D721Med (cell line): ENCODE measurements around the gene CLPX.
"Not testable (repeated sequence)": the region's sequence is repeated elsewhere in the genome, so short reads cannot be mapped to it uniquely, and the experiment has no call there.

ENCODE experiments used
- DNase-seq: peaks from one replicate; pipeline ENCODE4 v3.0.0; 2011; ENCODE audit warnings: low spot score; ENCODE audit not compliant: insufficient read length
- FAIRE-seq: peaks from 2 replicates; lab custom pipeline; 2011; peaks lifted over from hg19 to GRCh38; lab: Jason Lieb, UNC
- TF ChIP-seq, protein P1 (sequence below): IDR thresholded peaks from 2 replicates; pipeline ENCODE4 v1.5.1; 2012; ENCODE audit warnings: mild to moderate bottlenecking, control low read depth; ENCODE audit not compliant: insufficient read depth; ENCODE audit errors: missing control alignments

Gene CLPX

DNA sequence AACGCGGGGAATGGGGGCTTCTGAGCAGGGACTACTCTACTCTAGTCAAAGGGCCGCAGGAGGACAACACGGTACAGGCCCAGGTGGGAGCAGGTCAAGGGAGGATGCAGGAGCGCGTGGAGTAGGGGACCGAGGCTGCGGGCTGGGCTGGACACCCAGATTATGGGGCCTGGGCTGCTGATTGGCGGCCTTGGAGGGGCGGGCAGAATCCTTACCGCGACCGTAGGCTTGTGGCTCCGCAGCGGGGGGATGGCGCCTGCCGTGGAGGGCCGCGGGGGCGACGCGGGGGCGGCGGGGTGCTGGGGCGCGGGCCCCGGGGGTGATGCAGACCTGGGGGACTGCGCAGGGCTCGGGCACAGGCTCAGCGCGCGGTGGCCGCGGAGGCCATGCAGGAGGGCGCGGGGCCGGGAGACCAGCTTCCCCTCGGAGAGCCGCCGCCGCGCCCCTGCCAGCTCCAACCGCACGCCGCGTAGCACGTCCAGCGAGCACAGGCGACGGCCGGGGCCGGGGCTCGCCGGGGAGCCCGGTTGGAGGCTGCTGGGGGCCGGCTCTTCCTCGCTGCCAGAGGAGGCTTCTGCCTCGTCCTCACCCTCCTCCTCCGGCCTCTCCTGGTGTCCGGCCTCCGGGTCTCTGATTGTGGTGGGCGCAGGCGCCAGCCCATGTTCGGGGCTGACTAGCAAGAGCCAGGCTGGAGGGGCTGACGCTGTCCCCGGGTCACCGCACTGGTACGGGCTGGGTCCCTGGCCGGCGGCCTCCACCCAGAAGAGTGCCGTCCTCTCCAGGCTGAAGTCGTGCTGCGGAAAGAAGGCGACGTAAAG, 83.0 kb downstream of the CLPX start:
- TF ChIP-seq, protein P1, sequence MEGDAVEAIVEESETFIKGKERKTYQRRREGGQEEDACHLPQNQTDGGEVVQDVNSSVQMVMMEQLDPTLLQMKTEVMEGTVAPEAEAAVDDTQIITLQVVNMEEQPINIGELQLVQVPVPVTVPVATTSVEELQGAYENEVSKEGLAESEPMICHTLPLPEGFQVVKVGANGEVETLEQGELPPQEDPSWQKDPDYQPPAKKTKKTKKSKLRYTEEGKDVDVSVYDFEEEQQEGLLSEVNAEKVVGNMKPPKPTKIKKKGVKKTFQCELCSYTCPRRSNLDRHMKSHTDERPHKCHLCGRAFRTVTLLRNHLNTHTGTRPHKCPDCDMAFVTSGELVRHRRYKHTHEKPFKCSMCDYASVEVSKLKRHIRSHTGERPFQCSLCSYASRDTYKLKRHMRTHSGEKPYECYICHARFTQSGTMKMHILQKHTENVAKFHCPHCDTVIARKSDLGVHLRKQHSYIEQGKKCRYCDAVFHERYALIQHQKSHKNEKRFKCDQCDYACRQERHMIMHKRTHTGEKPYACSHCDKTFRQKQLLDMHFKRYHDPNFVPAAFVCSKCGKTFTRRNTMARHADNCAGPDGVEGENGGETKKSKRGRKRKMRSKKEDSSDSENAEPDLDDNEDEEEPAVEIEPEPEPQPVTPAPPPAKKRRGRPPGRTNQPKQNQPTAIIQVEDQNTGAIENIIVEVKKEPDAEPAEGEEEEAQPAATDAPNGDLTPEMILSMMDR: no peak
- no peak for DNase-seq
- FAIRE-seq: no peak

DNA sequence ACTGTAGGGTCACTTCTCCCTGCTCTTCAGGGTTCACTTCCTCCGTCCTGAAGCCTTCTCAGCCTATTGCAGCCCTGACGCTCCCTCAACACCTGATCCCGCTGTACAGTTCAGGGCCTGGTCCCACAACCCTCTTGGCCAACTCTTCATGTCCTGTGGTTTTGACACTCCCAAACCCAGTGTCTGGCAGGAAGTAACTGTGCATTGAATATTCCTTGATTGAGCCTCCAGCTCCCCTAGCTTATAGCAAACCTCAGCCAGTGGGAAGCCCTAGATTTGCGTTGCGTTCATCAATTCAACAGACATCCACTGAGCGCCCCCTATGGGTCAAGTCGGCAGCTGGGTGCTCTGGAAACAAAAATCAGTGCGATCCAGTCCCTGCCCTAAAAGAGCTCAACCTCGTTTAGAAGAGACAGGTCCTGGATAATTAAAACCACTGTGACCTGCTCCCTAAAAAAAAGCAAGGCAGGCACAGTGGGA, 83.7 kb downstream of the CLPX start:
- DNase-seq: no peak
- TF ChIP-seq, protein P1: peak; percentile 67
- no peak for FAIRE-seq

DNA sequence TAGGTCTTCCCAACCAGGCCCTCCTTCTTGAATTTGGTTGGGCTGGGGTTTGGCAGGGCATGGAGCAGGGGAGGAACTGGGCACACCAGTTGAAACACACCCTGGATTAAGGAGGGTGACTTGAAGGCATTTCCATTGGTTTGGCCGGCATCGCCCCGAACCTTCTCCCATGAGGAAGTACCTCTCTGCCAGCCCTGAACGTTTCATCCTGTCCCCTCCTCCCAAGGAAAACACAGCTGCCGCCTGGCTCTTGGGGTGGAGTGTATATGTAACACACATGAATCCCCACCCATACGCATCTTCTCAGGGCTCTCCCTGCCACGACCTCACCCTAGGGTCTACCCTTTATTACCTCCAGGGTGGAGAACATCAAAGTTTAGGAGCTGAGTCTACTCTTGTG, 84.7 kb downstream of the CLPX start:
- no peak for DNase-seq
- TF ChIP-seq, protein P1: no peak
- FAIRE-seq: no peak

DNA sequence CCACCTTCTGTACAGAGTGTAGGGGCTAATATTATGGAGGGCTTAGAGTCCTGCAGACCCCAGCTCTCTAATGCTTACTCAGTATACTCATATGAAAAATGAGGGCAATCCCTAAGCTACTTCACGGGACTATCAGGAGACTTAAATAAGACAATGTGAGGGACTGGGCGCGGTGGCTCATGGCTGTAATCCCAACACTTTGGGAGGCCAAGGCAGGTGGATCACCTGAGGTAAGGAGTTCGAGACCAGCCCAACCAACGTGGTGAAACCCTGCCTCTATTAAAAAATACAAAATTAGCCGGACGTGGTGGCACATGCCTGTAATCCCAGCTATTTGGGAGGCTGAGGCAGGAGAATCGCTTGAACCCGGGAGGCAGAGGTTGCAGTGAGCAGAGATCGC, 85.3 kb downstream of the CLPX start:
- not testable (repeated sequence) for FAIRE-seq, DNase-seq

DNA sequence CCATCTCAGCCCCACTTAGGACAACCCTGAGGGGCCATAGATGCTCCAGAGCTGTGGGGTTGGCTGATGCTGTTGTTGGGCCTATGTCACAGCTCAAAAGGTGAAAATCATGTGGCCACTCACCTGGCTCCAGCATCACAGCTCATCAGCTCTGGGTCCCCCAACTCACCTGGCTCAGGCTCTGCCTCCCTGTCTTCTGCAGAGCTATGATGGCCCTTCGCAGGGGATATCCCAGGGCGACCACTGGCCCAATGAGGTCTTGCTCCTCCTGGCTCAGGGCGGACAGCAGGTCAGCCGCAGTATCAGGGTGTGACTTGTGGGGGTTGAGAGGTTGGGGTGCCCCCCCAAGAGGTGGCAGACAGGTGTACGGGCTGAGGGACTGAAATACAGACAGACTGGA, 85.8 kb downstream of the CLPX start:
- FAIRE-seq: no peak

More for the DNA sequence above, 85.8 kb downstream of the CLPX start:
- DNase-seq: no peak
- TF ChIP-seq, protein P1: no peak
